Fibroblast of lung (primary cell): ENCODE measurements around the gene SPNS1. TPM values are rescaled to one million over a fixed set of nuclear protein-coding genes. Genes with fewer than 3 reads are reported as not detected.

Source experiments
- DNase-seq, 2 donors: peaks; one replicate each; pipeline versions ENCODE4 v3.0.0 to v3.0.0-alpha.2; 2010; ENCODE audit warnings: low read depth in 2 of 2
- H2AFZ ChIP-seq: 2 replicates; pipeline ENCODE4 v1.5.1; 2012; ENCODE audit warnings: low read length, control low read depth, inconsistent platforms
- H3K27ac ChIP-seq: 2 replicates; pipeline ENCODE4 v1.5.1; 2011; ENCODE audit warnings: low read length, control low read depth; ENCODE audit not compliant: insufficient read depth
- H3K27me3 ChIP-seq: 2 replicates; pipeline ENCODE4 v1.5.1; 2011; ENCODE audit warnings: mild to moderate bottlenecking, low read length; ENCODE audit not compliant: control insufficient read depth, insufficient read depth
- H3K36me3 ChIP-seq: 2 replicates; pipeline ENCODE4 v1.5.1; 2011; ENCODE audit warnings: low read length; ENCODE audit not compliant: control insufficient read depth, insufficient read depth
- H3K4me1 ChIP-seq: 2 replicates; pipeline ENCODE4 v1.5.1; 2011; ENCODE audit warnings: low read length; ENCODE audit not compliant: control insufficient read depth, insufficient read depth; ENCODE audit errors: extremely low read depth
- H3K4me2 ChIP-seq: 2 replicates; pipeline ENCODE4 v1.5.1; 2011; ENCODE audit warnings: low read length, control low read depth; ENCODE audit not compliant: insufficient read depth; ENCODE audit errors: extremely low read depth
- H3K4me3 ChIP-seq, 4 experiments: fragments of 200-600 bp in 1 of 4; sonication (generic) in 1 of 4; replicated peaks in 1 of 4; 2 replicates each; pipeline ENCODE4 v1.5.1; 2011 to 2016; ENCODE audit warnings: low read length in 4 of 4, low read depth in 3 of 4, mild to moderate bottlenecking in 3 of 4, control low read depth in 2 of 4, inconsistent platforms in 1 of 4, mixed read lengths in 1 of 4; ENCODE audit not compliant: insufficient read depth in 1 of 4; ENCODE audit errors: control extremely low read depth in 1 of 4
- H3K79me2 ChIP-seq: 2 replicates; pipeline ENCODE4 v1.5.1; 2012; ENCODE audit warnings: mild to moderate bottlenecking, low read length, inconsistent platforms; ENCODE audit not compliant: control insufficient read depth, insufficient read depth
- H3K9ac ChIP-seq: 2 replicates; pipeline ENCODE4 v1.5.1; 2011; ENCODE audit warnings: mild to moderate bottlenecking, low read length, control low read depth; ENCODE audit not compliant: insufficient read depth
- H3K9me3 ChIP-seq: 2 replicates; pipeline ENCODE4 v1.5.1; 2012; ENCODE audit warnings: low read depth, low read length; ENCODE audit not compliant: control insufficient read depth, insufficient read depth
- H4K20me1 ChIP-seq: 2 replicates; pipeline ENCODE4 v1.5.1; 2011; ENCODE audit warnings: low read length; ENCODE audit not compliant: control insufficient read depth, insufficient read depth; ENCODE audit errors: extremely low read depth
- CTCF ChIP-seq, 2 donors: IDR thresholded peaks in 1 of 2; conservative IDR thresholded peaks in 1 of 2; 1 replicate in 1 of 2; 2 replicates in 1 of 2; pipeline ENCODE4 v1.5.1; 2011 to 2012; ENCODE audit warnings: low read length in 2 of 2, control low read depth in 1 of 2, inconsistent platforms in 1 of 2, low read depth in 1 of 2, mild to moderate bottlenecking in 1 of 2
- EZH2 ChIP-seq: IDR thresholded peaks from 2 replicates; pipeline ENCODE4 v1.5.1; 2012; ENCODE audit warnings: low read length, control low read depth, mild to moderate bottlenecking; ENCODE audit errors: missing control alignments
- polyA plus RNA-seq, 2 donors: library from polyadenylated mRNA; depleted of rRNA in 1 of 2; stranded (reverse) in 1 of 2; unstranded in 1 of 2; fragments of >200 nt; gene quantifications; 2 replicates each; pipeline ENCODE4 v1.2.1, GENCODE V29; 2011 to 2012; ENCODE audit warnings: missing spikeins in 1 of 2
- total RNA-seq: library from RNA; depleted of rRNA; stranded (reverse); fragments of >200 nt; gene quantifications from 2 replicates; pipeline ENCODE4 v1.2.1, GENCODE V29; 2014

SPNS1 gene
- total and polyA plus RNA-seq, 2 donors (not counting 1 experiment from before 2014, with no cell fraction given): 19.5 to 27.1 TPM

DNA sequence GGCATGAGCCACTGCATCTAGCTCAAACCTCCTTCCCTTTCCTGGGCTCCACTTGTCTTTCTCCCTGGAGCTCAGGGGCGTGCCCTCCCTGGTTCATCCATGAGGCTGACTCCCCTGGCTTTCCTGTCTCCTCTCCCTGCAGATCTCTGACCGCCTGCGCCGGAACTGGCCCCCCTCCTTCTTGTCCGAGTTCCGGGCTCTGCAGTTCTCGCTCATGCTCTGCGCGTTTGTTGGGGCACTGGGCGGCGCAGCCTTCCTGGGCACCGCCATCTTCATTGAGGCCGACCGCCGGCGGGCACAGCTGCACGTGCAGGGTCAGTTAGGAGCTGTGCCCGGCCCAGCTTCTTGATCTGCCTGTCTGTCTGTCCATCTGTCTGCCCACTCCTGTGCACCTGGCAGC is 9.1 kb downstream of the SPNS1 start:
- Histone ChIP-seq H3K9me3 (no peaks in the 10 kb centered on the region), H2AFZ (no peak overlapping the region), H4K20me1 (no peaks in the 10 kb centered on the region), H3K4me3 (no peak overlapping the region), H3K27me3 (no peaks in the 10 kb centered on the region), H3K36me3 (peaks cover 21% of the 10 kb centered on the region), H3K27ac (no peak overlapping the region), H3K4me2 (no peak overlapping the region), H3K79me2 (no peaks in the 10 kb centered on the region), H3K4me1 (no peaks in the 10 kb centered on the region), H3K9ac (no peak overlapping the region)
- no peak for DNase-seq
- TF ChIP-seq CTCF (conservative IDR thresholded peaks at IDR 0.05 in 1 of 2, IDR thresholded peaks at IDR 0.05 in 1 of 2; ENCODE audit: low read depth in 1 of 2, low read length in 2 of 2) (no peak), EZH2 (no peak)

GRCh38 chr16:28984091-28984490 is 9.5 kb downstream of the SPNS1 start:
- TF ChIP-seq CTCF (conservative IDR thresholded peaks at IDR 0.05 in 1 of 2, IDR thresholded peaks at IDR 0.05 in 1 of 2; ENCODE audit: low read depth in 1 of 2, low read length in 2 of 2) (no peak), EZH2 (no peak)
- H3K4me3 ChIP-seq: no peak overlapping the region
- H3K79me2 ChIP-seq: no peaks in the 10 kb centered on the region
- peaks cover 21% of the 10 kb centered on the region for H3K36me3 ChIP-seq
- no peaks in the 10 kb centered on the region for H3K4me1 ChIP-seq
- no peak overlapping the region for H3K4me2 ChIP-seq
- DNase-seq: no peak
- no peaks in the 10 kb centered on the region for H3K27me3 ChIP-seq
- no peak overlapping the region for H3K9ac ChIP-seq
- H3K27ac ChIP-seq: no peak overlapping the region
- H2AFZ ChIP-seq: no peak overlapping the region
- no peaks in the 10 kb centered on the region for H3K9me3 ChIP-seq
- no peaks in the 10 kb centered on the region for H4K20me1 ChIP-seq

DNA sequence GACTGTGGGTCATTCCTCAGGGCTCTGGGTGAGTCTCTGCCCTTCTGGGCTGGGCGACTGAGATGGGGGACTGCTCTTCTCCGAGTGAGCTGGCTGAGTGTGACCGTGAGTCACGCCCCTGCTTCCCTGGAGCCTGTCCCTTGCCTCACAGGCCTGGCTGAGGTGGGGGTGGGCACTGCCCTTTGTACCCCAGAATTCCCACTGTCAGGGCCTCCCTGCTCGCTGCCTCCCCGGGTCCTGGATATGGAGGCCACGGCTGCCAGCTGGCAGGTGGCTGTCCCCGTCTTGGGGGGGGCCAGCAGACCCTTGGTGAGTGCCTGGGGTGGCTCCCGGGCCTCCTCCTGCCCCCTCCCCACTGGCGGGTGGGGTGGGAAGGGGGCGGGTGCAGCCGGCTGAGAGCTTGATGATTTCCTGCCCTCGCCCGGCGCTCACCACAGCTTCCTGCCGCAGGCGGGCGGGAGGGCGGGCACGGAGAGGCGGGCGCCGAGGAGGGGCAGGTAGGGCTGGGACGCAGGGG is 10.1 kb downstream of the SPNS1 start, which contains the start of gene LAT:
Gene LAT, plus strand, starts transcription at position 434 of the 517 bp plus-strand sequence. CDS start 366 bp downstream, outside the sequence.
- H3K36me3 ChIP-seq: peaks cover 21% of the 10 kb centered on the region
- no peak within 1 kb of the TSS for H3K27ac ChIP-seq
- H3K4me2 ChIP-seq: no peak within 1 kb of the TSS
- no peak for DNase-seq
- H4K20me1 ChIP-seq: no peaks in the 10 kb centered on the region
- no peak within 1 kb of the TSS for H2AFZ ChIP-seq
- no peak within 1 kb of the TSS for H3K9ac ChIP-seq
- H3K27me3 ChIP-seq: no peaks in the 10 kb centered on the region
- H3K79me2 ChIP-seq: no peaks in the 10 kb centered on the region
- H3K4me1 ChIP-seq: no peaks in the 10 kb centered on the region
- H3K4me3 ChIP-seq: no peak within 1 kb of the TSS
- H3K9me3 ChIP-seq: no peaks in the 10 kb centered on the region
- TF ChIP-seq EZH2 (no peak), CTCF (conservative IDR thresholded peaks at IDR 0.05 in 1 of 2, IDR thresholded peaks at IDR 0.05 in 1 of 2; ENCODE audit: low read depth in 1 of 2, low read length in 2 of 2) (no peak)
